MM.1S (cell line): ENCODE results near the gene RCSD1.

Source experiments
- DNase-seq: peaks from one replicate; pipeline ENCODE4 v3.0.0-alpha.2; 2015
- H2AFZ ChIP-seq: fragments of 300-600 bp; sonication (generic); 2 replicates; pipeline ENCODE4 v1.6.0; 2016; ENCODE audit warnings: antibody characterized with exemption, low read length
- H3F3A ChIP-seq: fragments of 300-600 bp; sonication (generic); 2 replicates; pipeline ENCODE4 v1.6.1; 2016; ENCODE audit warnings: mild to moderate bottlenecking, antibody characterized with exemption, low read length, moderate library complexity, mixed read lengths; ENCODE audit not compliant: insufficient read depth
- H3K27ac ChIP-seq: fragments of 300-600 bp; sonication (generic); 2 replicates; pipeline ENCODE4 v1.5.1; 2016; ENCODE audit warnings: mild to moderate bottlenecking, low read length
- H3K27me3 ChIP-seq: fragments of 300-600 bp; sonication (generic); replicated peaks from 2 replicates; pipeline ENCODE4 v1.6.0; 2016; ENCODE audit warnings: low read length; ENCODE audit not compliant: insufficient read depth
- H3K36me3 ChIP-seq: fragments of 300-600 bp; sonication (generic); replicated peaks from 2 replicates; pipeline ENCODE4 v1.6.1; 2016; ENCODE audit warnings: mild to moderate bottlenecking, low read length, mixed read lengths; ENCODE audit not compliant: insufficient read depth
- H3K4me1 ChIP-seq: fragments of 300-600 bp; sonication (generic); 2 replicates; pipeline ENCODE4 v1.6.1; 2016; ENCODE audit warnings: low read length, mixed read lengths
- H3K4me2 ChIP-seq: fragments of 300-600 bp; sonication (generic); 2 replicates; pipeline ENCODE4 v1.6.0; 2016; ENCODE audit warnings: low read depth, low read length
- H3K4me3 ChIP-seq: fragments of 300-600 bp; sonication (generic); 2 replicates; pipeline ENCODE4 v1.5.1; 2016; ENCODE audit warnings: low read length, mixed read lengths
- H3K79me2 ChIP-seq: fragments of 300-600 bp; sonication (generic); 2 replicates; pipeline ENCODE4 v1.6.1; 2016; ENCODE audit warnings: mixed run types, low read length, mixed read lengths
- H3K9ac ChIP-seq: fragments of 300-600 bp; sonication (generic); 2 replicates; pipeline ENCODE4 v1.6.1; 2016; ENCODE audit warnings: low read length, mixed read lengths
- H3K9me2 ChIP-seq: fragments of 300-600 bp; sonication (generic); replicated peaks from 2 replicates; pipeline ENCODE4 v1.6.1; 2016; ENCODE audit warnings: mild to moderate bottlenecking, low read length, mixed read lengths; ENCODE audit not compliant: insufficient read depth
- H3K9me3 ChIP-seq: fragments of 300-600 bp; sonication (generic); replicated peaks from 2 replicates; pipeline ENCODE4 v1.6.1; 2016; ENCODE audit warnings: mild to moderate bottlenecking, low read length, mixed read lengths; ENCODE audit not compliant: insufficient read depth
- H4K20me1 ChIP-seq: fragments of 300-600 bp; sonication (generic); 2 replicates; pipeline ENCODE4 v1.6.1; 2016; ENCODE audit warnings: mild to moderate bottlenecking, low read length, moderate library complexity, mixed read lengths; ENCODE audit not compliant: insufficient read depth
- EZH2 ChIP-seq: fragments of 300-600 bp; sonication (generic); optimal IDR thresholded peaks from 2 replicates; pipeline ENCODE3; 2017; ENCODE audit warnings: low read depth, mild to moderate bottlenecking, antibody characterized with exemption, low read length, mixed read lengths
- EZH2phosphoT487 ChIP-seq: fragments of 300-600 bp; sonication (generic); IDR thresholded peaks from 2 replicates; pipeline ENCODE4 v1.6.1; 2018; ENCODE audit warnings: antibody characterized with exemption, low read length
- TF ChIP-seq, protein P1 (sequence below): fragments of 300-600 bp; sonication (generic); IDR thresholded peaks from 2 replicates; pipeline ENCODE4 v1.5.1; 2016; ENCODE audit warnings: antibody characterized with exemption, low read length, mixed read lengths

The RCSD1 gene

DNA sequence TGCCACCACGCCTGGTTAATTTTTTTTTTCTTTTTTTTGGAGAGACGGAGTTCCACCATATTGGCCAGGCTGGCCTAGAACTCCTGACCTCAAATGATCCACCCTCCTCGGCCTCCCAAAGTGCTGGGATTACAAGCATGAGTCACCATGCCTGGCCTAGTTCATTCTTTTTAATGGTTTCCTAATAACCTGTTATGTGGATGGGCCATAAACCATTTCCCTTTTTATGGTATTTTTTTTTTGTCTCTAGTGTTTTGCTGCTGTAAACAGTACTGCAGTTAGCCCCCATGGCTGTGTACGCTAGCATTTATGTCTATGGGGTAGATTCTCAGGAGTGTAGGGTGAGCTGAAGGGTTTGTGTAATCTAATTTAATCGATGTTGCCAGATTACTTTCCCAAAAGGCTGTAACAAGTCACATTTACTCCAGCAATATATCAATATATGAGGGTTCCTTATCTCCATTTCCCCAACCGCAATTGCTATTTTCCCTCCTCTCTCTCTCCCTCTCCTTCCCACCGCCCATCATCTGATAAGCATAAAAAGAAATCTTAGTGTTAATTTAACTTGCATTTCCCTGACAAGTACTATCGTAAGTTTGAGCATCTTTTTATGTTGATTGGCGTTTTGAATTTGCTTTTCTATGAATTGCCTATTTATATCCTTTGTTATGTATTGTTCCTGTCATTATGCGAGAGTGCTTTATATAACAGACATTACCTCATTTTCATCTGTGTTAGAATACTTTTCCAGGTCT, 28.7 kb downstream of the RCSD1 start:
- no peak overlapping the region for H3K4me3 ChIP-seq
- no peaks in the 10 kb centered on the region for H3K27me3 ChIP-seq
- DNase-seq = no peak
- no peak overlapping the region for H3K4me2 ChIP-seq
- H3K36me3 ChIP-seq = no peaks in the 10 kb centered on the region
- H3F3A ChIP-seq = no peaks in the 10 kb centered on the region
- no peak overlapping the region for H2AFZ ChIP-seq
- H3K9me2 ChIP-seq = no peaks in the 10 kb centered on the region
- H3K9me3 ChIP-seq = no peaks in the 10 kb centered on the region
- no peak overlapping the region for H3K27ac ChIP-seq
- no peaks in the 10 kb centered on the region for H4K20me1 ChIP-seq
- no peak overlapping the region for H3K9ac ChIP-seq
- H3K79me2 ChIP-seq = peaks cover 85% of the 10 kb centered on the region
- no peaks in the 10 kb centered on the region for H3K4me1 ChIP-seq
- TF ChIP-seq EZH2phosphoT487 (no peak), EZH2 (no peak)
- TF ChIP-seq, protein P1, sequence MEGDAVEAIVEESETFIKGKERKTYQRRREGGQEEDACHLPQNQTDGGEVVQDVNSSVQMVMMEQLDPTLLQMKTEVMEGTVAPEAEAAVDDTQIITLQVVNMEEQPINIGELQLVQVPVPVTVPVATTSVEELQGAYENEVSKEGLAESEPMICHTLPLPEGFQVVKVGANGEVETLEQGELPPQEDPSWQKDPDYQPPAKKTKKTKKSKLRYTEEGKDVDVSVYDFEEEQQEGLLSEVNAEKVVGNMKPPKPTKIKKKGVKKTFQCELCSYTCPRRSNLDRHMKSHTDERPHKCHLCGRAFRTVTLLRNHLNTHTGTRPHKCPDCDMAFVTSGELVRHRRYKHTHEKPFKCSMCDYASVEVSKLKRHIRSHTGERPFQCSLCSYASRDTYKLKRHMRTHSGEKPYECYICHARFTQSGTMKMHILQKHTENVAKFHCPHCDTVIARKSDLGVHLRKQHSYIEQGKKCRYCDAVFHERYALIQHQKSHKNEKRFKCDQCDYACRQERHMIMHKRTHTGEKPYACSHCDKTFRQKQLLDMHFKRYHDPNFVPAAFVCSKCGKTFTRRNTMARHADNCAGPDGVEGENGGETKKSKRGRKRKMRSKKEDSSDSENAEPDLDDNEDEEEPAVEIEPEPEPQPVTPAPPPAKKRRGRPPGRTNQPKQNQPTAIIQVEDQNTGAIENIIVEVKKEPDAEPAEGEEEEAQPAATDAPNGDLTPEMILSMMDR = no peak

DNA sequence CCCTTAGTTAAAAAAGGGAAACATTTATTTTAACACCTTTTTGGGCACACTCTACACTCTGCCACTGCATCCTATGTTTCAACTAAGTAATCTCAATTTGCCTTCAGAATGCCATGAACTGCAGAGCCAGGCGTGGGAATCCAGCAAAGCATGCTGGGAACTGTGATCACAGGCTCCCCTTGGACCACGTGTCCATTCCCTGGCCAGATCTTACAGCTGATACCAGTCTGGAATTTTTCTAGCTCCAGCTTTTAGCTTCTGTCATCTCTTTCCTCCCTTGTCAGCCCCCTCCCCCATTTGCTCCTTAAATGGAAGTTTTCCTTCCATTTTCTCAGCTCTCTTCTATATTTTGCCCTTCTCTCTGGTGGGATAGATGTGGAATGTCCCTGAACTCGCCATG, 29.4 kb downstream of the RCSD1 start:
- H3F3A ChIP-seq = no peaks in the 10 kb centered on the region
- H2AFZ ChIP-seq = no peak overlapping the region
- H3K4me1 ChIP-seq = no peaks in the 10 kb centered on the region
- no peaks in the 10 kb centered on the region for H3K36me3 ChIP-seq
- H3K9me3 ChIP-seq = no peaks in the 10 kb centered on the region
- H3K9ac ChIP-seq = no peak overlapping the region
- no peak overlapping the region for H3K4me3 ChIP-seq
- H4K20me1 ChIP-seq = no peaks in the 10 kb centered on the region
- H3K27me3 ChIP-seq = no peaks in the 10 kb centered on the region
- no peaks in the 10 kb centered on the region for H3K9me2 ChIP-seq
- no peak overlapping the region for H3K4me2 ChIP-seq
- peaks cover 84% of the 10 kb centered on the region for H3K79me2 ChIP-seq
- DNase-seq = no peak
- H3K27ac ChIP-seq = no peak overlapping the region
- no peak for TF ChIP-seq EZH2phosphoT487
- TF ChIP-seq, protein P1 = no peak
- TF ChIP-seq EZH2 = no peak

DNA sequence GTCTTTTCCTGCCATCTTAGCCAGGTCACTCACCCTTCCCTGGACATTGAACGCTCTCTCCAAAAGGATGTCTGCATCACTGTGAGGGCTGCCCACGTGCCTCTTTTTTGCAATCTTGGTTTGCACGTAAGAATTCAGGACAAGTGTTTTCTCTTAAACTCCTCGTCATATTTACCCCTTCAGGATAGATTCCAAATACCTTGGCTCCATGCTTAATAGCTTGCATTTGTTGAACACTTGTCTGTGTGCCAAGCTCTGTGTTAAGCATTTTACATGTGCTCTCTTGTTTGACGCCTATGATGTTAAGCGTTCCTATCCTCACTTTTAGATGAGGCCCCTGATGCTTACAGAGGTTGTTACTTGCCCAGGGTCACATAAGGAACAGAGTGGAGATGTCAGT, 29.8 kb downstream of the RCSD1 start:
- Histone ChIP-seq H3K36me3 (no peaks in the 10 kb centered on the region), H2AFZ (no peak overlapping the region), H3K9me3 (no peaks in the 10 kb centered on the region), H3K4me2 (no peak overlapping the region), H3K27ac (no peak overlapping the region), H3F3A (no peaks in the 10 kb centered on the region), H3K4me1 (no peaks in the 10 kb centered on the region), H3K4me3 (no peak overlapping the region), H3K79me2 (peaks cover 82% of the 10 kb centered on the region), H4K20me1 (no peaks in the 10 kb centered on the region), H3K27me3 (no peaks in the 10 kb centered on the region), H3K9me2 (no peaks in the 10 kb centered on the region), H3K9ac (no peak overlapping the region)
- DNase-seq = no peak
- TF ChIP-seq, protein P1 = no peak
- no peak for TF ChIP-seq EZH2
- TF ChIP-seq EZH2phosphoT487 = no peak
